ENCODE results near the gene AKNA.

AKNA gene

GRCh38 chr9:114392749-114393112 is 4.9 kb upstream of the AKNA start:
- no peak overlapping the region for H3K9ac ChIP-seq (ENCODE audit: low read depth, low read length)
- no peaks in the 10 kb centered on the region for H3K36me3 ChIP-seq (ENCODE audit: insufficient read depth, low read length)
- H3K27me3 ChIP-seq (ENCODE audit: control insufficient read depth, insufficient read depth, low read length) = peaks cover 15% of the 10 kb centered on the region
- H3K4me3 ChIP-seq (ENCODE audit: low read length) = no peak overlapping the region
- no peaks in the 10 kb centered on the region for H3K9me3 ChIP-seq (replicated peaks; ENCODE audit: low read length)
- no peak overlapping the region for H3K4me2 ChIP-seq (ENCODE audit: low read length)
- H3K4me1 ChIP-seq (ENCODE audit: control insufficient read depth, insufficient read depth, low read length) = peaks cover 10% of the 10 kb centered on the region

- H3K4me1 ChIP-seq (ENCODE audit: control insufficient read depth, insufficient read depth, low read length) = peaks cover 25% of the 10 kb centered on the region
- no peaks in the 10 kb centered on the region for H3K36me3 ChIP-seq (ENCODE audit: insufficient read depth, low read length)
- H3K27me3 ChIP-seq (ENCODE audit: control insufficient read depth, insufficient read depth, low read length) = peaks cover 9% of the 10 kb centered on the region
- H3K4me3 ChIP-seq (ENCODE audit: low read length) = no peak overlapping the region
- no peak overlapping the region for H3K9ac ChIP-seq (ENCODE audit: low read depth, low read length)
- no peak overlapping the region for H3K4me2 ChIP-seq (ENCODE audit: low read length)
- no peaks in the 10 kb centered on the region for H3K9me3 ChIP-seq (replicated peaks; ENCODE audit: low read length)
Observed at GRCh38 chr9:114390952-114391351, 3.2 kb upstream of the AKNA start.

- H3K4me2 ChIP-seq (ENCODE audit: low read length) = no peak overlapping the region
- no peaks in the 10 kb centered on the region for H3K36me3 ChIP-seq (ENCODE audit: insufficient read depth, low read length)
- no peak overlapping the region for H3K9ac ChIP-seq (ENCODE audit: low read depth, low read length)
- peaks cover 36% of the 10 kb centered on the region for H3K4me1 ChIP-seq (ENCODE audit: control insufficient read depth, insufficient read depth, low read length)
- peaks cover 3% of the 10 kb centered on the region for H3K27me3 ChIP-seq (ENCODE audit: control insufficient read depth, insufficient read depth, low read length)
- H3K9me3 ChIP-seq (replicated peaks; ENCODE audit: low read length) = no peaks in the 10 kb centered on the region
- no peak overlapping the region for H3K4me3 ChIP-seq (ENCODE audit: low read length)
Observed at GRCh38 chr9:114389612-114390368, 2.0 kb upstream of the AKNA start.

GRCh38 chr9:114388764-114389375 is 1.1 kb upstream of the AKNA start:
- Histone ChIP-seq H3K36me3 (ENCODE audit: insufficient read depth, low read length) (no peaks in the 10 kb centered on the region), H3K9ac (ENCODE audit: low read depth, low read length) (no peak overlapping the region), H3K4me1 (ENCODE audit: control insufficient read depth, insufficient read depth, low read length) (peaks cover 44% of the 10 kb centered on the region), H3K4me2 (ENCODE audit: low read length) (no peak overlapping the region), H3K27me3 (ENCODE audit: control insufficient read depth, insufficient read depth, low read length) (no peaks in the 10 kb centered on the region), H3K9me3 (replicated peaks; ENCODE audit: low read length) (no peaks in the 10 kb centered on the region), H3K4me3 (ENCODE audit: low read length) (no peak overlapping the region)

GRCh38 chr9:114388357-114388682 is 538 bp upstream of the AKNA start:
- Histone ChIP-seq H3K27me3 (ENCODE audit: control insufficient read depth, insufficient read depth, low read length) (no peaks in the 10 kb centered on the region), H3K4me2 (ENCODE audit: low read length) (peak overlapping the region; percentile 99), H3K9me3 (replicated peaks; ENCODE audit: low read length) (no peaks in the 10 kb centered on the region), H3K4me3 (ENCODE audit: low read length) (peak overlapping the region; percentile 77), H3K36me3 (ENCODE audit: insufficient read depth, low read length) (no peaks in the 10 kb centered on the region), H3K4me1 (ENCODE audit: control insufficient read depth, insufficient read depth, low read length) (peaks cover 50% of the 10 kb centered on the region), H3K9ac (ENCODE audit: low read depth, low read length) (peak overlapping the region; percentile 88)

- peaks cover 57% of the 10 kb centered on the region for H3K4me1 ChIP-seq (ENCODE audit: control insufficient read depth, insufficient read depth, low read length)
- peak overlapping the region; percentile 88 for H3K9ac ChIP-seq (ENCODE audit: low read depth, low read length)
- no peaks in the 10 kb centered on the region for H3K9me3 ChIP-seq (replicated peaks; ENCODE audit: low read length)
- no peaks in the 10 kb centered on the region for H3K27me3 ChIP-seq (ENCODE audit: control insufficient read depth, insufficient read depth, low read length)
- no peaks in the 10 kb centered on the region for H3K36me3 ChIP-seq (ENCODE audit: insufficient read depth, low read length)
- H3K4me2 ChIP-seq (ENCODE audit: low read length) = peak overlapping the region; percentile 99
- H3K4me3 ChIP-seq (ENCODE audit: low read length) = peak overlapping the region; percentile 77
Observed at GRCh38 chr9:114386886-114387679, 699 bp downstream of the AKNA start.

- peaks cover 57% of the 10 kb centered on the region for H3K4me1 ChIP-seq (ENCODE audit: control insufficient read depth, insufficient read depth, low read length)
- no peaks in the 10 kb centered on the region for H3K27me3 ChIP-seq (ENCODE audit: control insufficient read depth, insufficient read depth, low read length)
- H3K36me3 ChIP-seq (ENCODE audit: insufficient read depth, low read length) = no peaks in the 10 kb centered on the region
- peak overlapping the region; percentile 77 for H3K4me3 ChIP-seq (ENCODE audit: low read length)
- peak overlapping the region; percentile 99 for H3K4me2 ChIP-seq (ENCODE audit: low read length)
- no peaks in the 10 kb centered on the region for H3K9me3 ChIP-seq (replicated peaks; ENCODE audit: low read length)
- H3K9ac ChIP-seq (ENCODE audit: low read depth, low read length) = peak overlapping the region; percentile 88
Observed at GRCh38 chr9:114386361-114386885, 1.4 kb downstream of the AKNA start.

GRCh38 chr9:114385397-114386181 is 2.2 kb downstream of the AKNA start:
- Histone ChIP-seq H3K9me3 (replicated peaks; ENCODE audit: low read length) (no peaks in the 10 kb centered on the region), H3K27me3 (ENCODE audit: control insufficient read depth, insufficient read depth, low read length) (no peaks in the 10 kb centered on the region), H3K4me2 (ENCODE audit: low read length) (peak overlapping the region; percentile 99), H3K36me3 (ENCODE audit: insufficient read depth, low read length) (no peaks in the 10 kb centered on the region), H3K4me1 (ENCODE audit: control insufficient read depth, insufficient read depth, low read length) (peaks cover 57% of the 10 kb centered on the region), H3K9ac (ENCODE audit: low read depth, low read length) (peak overlapping the region; percentile 55), H3K4me3 (ENCODE audit: low read length) (peak overlapping the region; percentile 5)

GRCh38 chr9:114384836-114385396 is 2.9 kb downstream of the AKNA start:
- peak overlapping the region; percentile 55 for H3K9ac ChIP-seq (ENCODE audit: low read depth, low read length)
- H3K4me3 ChIP-seq (ENCODE audit: low read length) = no peak overlapping the region
- peaks cover 57% of the 10 kb centered on the region for H3K4me1 ChIP-seq (ENCODE audit: control insufficient read depth, insufficient read depth, low read length)

GRCh38 chr9:114384341-114384740 is 3.4 kb downstream of the AKNA start:
- peak overlapping the region; percentile 55 for H3K9ac ChIP-seq (ENCODE audit: low read depth, low read length)
- peaks cover 6% of the 10 kb centered on the region for H3K36me3 ChIP-seq (ENCODE audit: insufficient read depth, low read length)
- no peaks in the 10 kb centered on the region for H3K27me3 ChIP-seq (ENCODE audit: control insufficient read depth, insufficient read depth, low read length)
- no peaks in the 10 kb centered on the region for H3K9me3 ChIP-seq (replicated peaks; ENCODE audit: low read length)
- H3K4me2 ChIP-seq (ENCODE audit: low read length) = no peak overlapping the region
- H3K4me1 ChIP-seq (ENCODE audit: control insufficient read depth, insufficient read depth, low read length) = peaks cover 57% of the 10 kb centered on the region
- no peak overlapping the region for H3K4me3 ChIP-seq (ENCODE audit: low read length)

More at GRCh38 chr9:114384836-114385396, 2.9 kb downstream of the AKNA start:
- Histone ChIP-seq H3K4me2 (ENCODE audit: low read length) (peak overlapping the region; percentile 63), H3K36me3 (ENCODE audit: insufficient read depth, low read length) (peaks cover 4% of the 10 kb centered on the region), H3K9me3 (replicated peaks; ENCODE audit: low read length) (no peaks in the 10 kb centered on the region), H3K27me3 (ENCODE audit: control insufficient read depth, insufficient read depth, low read length) (no peaks in the 10 kb centered on the region)

Data from skeletal muscle satellite cell (primary cell).